Glutamatergic neuron (in vitro differentiated cells): Measurements from ENCODE around the gene C10orf67. TPM values are rescaled to one million over a fixed set of nuclear protein-coding genes. Genes with fewer than 3 reads are reported as not detected.

Experiments
- DNase-seq: peaks from one replicate; pipeline ENCODE4 v3.0.0; 2022
- H3K27ac Mint-ChIP-seq: one replicate; pipeline ENCODE4 v1.8.0; 2020; ENCODE audit warnings: mild to moderate bottlenecking, mixed read lengths, inconsistent platforms; ENCODE audit not compliant: unreplicated experiment
- H3K27me3 Mint-ChIP-seq: one replicate; pipeline ENCODE4 v1.8.0; 2020; ENCODE audit warnings: mild to moderate bottlenecking, moderate library complexity, mixed read lengths, inconsistent platforms; ENCODE audit not compliant: unreplicated experiment
- H3K36me3 Mint-ChIP-seq: one replicate; pipeline ENCODE4 v1.8.0; 2020; ENCODE audit warnings: mild to moderate bottlenecking, mixed read lengths, inconsistent platforms; ENCODE audit not compliant: unreplicated experiment
- H3K4me1 Mint-ChIP-seq: one replicate; pipeline ENCODE4 v1.8.0; 2020; ENCODE audit warnings: mild to moderate bottlenecking, low read depth, mixed read lengths, inconsistent platforms; ENCODE audit not compliant: unreplicated experiment
- H3K4me3 Mint-ChIP-seq: one replicate; pipeline ENCODE4 v1.8.0; 2020; ENCODE audit warnings: mild to moderate bottlenecking, mixed read lengths, inconsistent platforms; ENCODE audit not compliant: unreplicated experiment
- H3K9me3 Mint-ChIP-seq: one replicate; pipeline ENCODE4 v1.8.0; 2020; ENCODE audit warnings: mild to moderate bottlenecking, moderate library complexity, mixed read lengths, inconsistent platforms; ENCODE audit not compliant: unreplicated experiment
- total RNA-seq: library from RNA; stranded (reverse); fragmentation: NEBNext Ultra II Directional; extraction: Animal tissue kit (Norgen Biotek cat#: 25700); gene quantifications from one replicate; pipeline ENCODE4 v1.2.1, GENCODE V29; 2021; ENCODE audit not compliant: unreplicated experiment
- TF ChIP-seq, protein P1 (sequence below): fragments of 200-600 bp; sonication (generic); IDR thresholded peaks from one replicate; pipeline ENCODE4 v1.5.0; 2021; ENCODE audit not compliant: partially characterized antibody, unreplicated experiment

Gene C10orf67
- total RNA-seq, 1 donor from 2014 or later: not detected

DNA sequence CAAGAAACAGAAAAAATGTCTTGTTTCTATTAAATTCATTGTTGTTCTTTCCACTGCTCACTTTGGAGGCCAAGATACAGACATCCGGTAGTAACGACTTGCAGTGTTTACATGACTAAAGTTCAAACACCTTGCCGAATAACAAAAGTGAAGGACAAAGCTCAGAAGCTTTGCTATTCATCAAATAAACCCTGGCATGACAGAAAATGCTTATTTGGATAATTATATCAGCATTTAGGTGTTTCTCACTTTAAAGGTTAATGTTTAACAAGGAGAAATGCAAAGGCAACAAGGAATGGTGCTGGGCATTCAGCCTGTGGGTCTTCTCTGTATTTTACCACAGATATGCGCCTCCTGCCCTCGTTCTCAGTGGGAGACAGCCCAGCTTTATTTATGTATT, 157.9 kb downstream of the C10orf67 start:
- H3K36me3 Mint-ChIP-seq: no peaks in the 10 kb centered on the region
- peaks cover 28% of the 10 kb centered on the region for H3K27me3 Mint-ChIP-seq
- H3K4me1 Mint-ChIP-seq: peaks cover 4% of the 10 kb centered on the region
- peaks cover 5% of the 10 kb centered on the region for H3K9me3 Mint-ChIP-seq
- no peak for DNase-seq
- H3K4me3 Mint-ChIP-seq: no peak overlapping the region
- H3K27ac Mint-ChIP-seq: no peak overlapping the region
- TF ChIP-seq, protein P1, sequence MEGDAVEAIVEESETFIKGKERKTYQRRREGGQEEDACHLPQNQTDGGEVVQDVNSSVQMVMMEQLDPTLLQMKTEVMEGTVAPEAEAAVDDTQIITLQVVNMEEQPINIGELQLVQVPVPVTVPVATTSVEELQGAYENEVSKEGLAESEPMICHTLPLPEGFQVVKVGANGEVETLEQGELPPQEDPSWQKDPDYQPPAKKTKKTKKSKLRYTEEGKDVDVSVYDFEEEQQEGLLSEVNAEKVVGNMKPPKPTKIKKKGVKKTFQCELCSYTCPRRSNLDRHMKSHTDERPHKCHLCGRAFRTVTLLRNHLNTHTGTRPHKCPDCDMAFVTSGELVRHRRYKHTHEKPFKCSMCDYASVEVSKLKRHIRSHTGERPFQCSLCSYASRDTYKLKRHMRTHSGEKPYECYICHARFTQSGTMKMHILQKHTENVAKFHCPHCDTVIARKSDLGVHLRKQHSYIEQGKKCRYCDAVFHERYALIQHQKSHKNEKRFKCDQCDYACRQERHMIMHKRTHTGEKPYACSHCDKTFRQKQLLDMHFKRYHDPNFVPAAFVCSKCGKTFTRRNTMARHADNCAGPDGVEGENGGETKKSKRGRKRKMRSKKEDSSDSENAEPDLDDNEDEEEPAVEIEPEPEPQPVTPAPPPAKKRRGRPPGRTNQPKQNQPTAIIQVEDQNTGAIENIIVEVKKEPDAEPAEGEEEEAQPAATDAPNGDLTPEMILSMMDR: no peak

DNA sequence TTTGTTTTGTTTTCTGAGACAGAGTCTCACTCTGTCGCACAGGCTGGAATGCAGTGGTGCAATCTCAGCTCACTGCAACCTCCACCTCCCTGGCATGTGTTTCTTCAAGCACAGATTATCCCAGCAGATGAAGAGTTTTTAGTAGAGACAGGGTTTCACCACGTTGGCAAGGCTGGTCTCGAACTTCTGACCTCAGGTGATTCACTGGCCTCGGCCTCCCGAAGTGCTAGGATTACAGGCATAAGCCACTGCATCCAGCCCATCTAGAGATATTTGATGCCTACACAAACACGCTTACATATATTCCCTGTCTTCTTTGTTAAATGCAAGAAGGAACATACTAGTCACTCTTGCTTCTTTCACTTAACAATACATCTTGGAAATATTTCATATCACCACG, 158.4 kb downstream of the C10orf67 start:
- DNase-seq: no peak
- peaks cover 29% of the 10 kb centered on the region for H3K27me3 Mint-ChIP-seq
- peaks cover 4% of the 10 kb centered on the region for H3K4me1 Mint-ChIP-seq
- H3K36me3 Mint-ChIP-seq: no peaks in the 10 kb centered on the region
- H3K4me3 Mint-ChIP-seq: no peak overlapping the region
- TF ChIP-seq, protein P1: no peak
- no peak overlapping the region for H3K27ac Mint-ChIP-seq
- H3K9me3 Mint-ChIP-seq: peaks cover 5% of the 10 kb centered on the region

DNA sequence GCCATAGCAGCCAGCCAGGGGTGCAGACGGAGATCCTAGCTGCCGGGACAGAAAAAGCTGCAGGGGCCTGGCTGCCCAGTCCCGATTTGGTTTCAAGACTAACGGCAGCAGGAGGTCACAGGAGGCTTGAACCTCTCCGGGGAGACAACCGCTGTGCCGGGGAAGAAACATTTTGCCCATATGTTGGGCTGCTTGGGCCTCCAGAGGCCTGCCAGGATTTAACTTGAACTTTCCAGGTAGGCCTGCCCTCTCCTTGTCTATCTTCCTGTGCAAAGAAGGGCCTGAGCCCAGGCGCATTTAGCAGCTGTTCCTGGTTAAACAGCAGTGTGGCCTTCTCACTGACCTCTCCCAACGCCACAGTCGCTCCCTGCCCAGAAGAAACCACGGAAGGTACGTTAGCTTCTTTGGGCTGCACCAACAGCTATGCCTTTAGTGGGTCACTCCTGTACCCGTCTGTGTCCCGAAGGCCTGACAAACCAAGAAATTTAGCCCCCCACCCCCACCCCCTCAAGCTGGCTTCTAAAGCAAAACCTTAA, 169.6 kb downstream of the C10orf67 start:
- H3K27me3 Mint-ChIP-seq: peaks cover 26% of the 10 kb centered on the region
- peaks cover 9% of the 10 kb centered on the region for H3K4me1 Mint-ChIP-seq
- H3K4me3 Mint-ChIP-seq: no peak overlapping the region
- no peaks in the 10 kb centered on the region for H3K36me3 Mint-ChIP-seq
- no peak overlapping the region for H3K27ac Mint-ChIP-seq
- TF ChIP-seq, protein P1: no peak
- H3K9me3 Mint-ChIP-seq: peaks cover 4% of the 10 kb centered on the region
- no peak for DNase-seq

DNA sequence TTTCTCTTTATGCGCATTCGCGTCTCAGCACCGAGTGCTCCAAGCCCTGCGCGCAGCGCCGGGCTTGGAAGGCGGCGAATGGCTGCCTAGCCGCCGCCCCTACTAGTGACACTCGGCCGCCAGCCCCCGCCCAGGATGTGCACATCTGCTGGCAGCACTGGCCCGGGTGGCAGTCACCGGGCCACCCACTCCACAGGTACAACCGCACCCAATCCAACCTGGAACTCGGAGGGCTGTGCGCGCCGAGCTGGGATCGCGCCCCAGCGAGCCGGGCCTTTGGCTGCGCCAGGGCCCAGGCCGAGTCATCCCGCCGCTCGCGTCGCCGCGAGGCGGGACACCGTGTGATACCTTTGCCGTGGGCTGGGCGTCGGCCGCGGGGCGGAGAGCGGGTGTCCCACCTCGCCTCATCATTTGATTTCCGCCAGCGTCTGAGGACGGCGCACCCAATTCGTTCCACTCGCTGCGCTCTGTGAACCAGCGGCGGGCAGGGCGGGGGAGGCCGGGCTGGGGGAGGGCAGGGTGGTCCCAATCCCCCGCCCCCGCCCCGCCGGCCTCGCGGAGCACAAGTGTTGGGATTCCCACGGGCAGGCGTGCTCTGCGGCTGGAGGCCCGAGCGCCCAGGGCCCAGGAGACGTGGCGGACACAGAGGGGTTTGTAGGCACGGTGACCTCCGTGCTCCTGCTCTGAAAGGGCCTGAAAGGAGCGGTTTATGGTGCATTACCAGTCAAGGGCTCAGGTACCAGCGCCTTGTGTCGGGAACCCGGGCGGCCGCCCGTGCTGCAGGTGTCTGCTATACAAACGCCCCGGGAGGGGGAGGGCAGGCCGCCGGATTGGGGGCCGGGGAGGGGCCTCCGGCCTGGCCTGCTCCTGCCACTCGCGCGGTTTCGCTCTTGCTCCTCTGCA, 170.3 kb downstream of the C10orf67 start:
- H3K4me1 Mint-ChIP-seq: peaks cover 9% of the 10 kb centered on the region
- no peak overlapping the region for H3K27ac Mint-ChIP-seq
- H3K4me3 Mint-ChIP-seq: peak overlapping the region; percentile 78
- TF ChIP-seq, protein P1: no peak
- peaks cover 4% of the 10 kb centered on the region for H3K9me3 Mint-ChIP-seq
- H3K27me3 Mint-ChIP-seq: peaks cover 23% of the 10 kb centered on the region
- DNase-seq: peak; percentile 31
- no peaks in the 10 kb centered on the region for H3K36me3 Mint-ChIP-seq
